NCI-H226 (cell line): ENCODE data around the gene TTC34.
A peak's percentile ranks its signal among the peaks of the same experiment; 100 is the strongest.

Experiments
- DNase-seq: peaks from one replicate; pipeline ENCODE4 v3.0.0-alpha.2; 2015

The TTC34 gene

DNA sequence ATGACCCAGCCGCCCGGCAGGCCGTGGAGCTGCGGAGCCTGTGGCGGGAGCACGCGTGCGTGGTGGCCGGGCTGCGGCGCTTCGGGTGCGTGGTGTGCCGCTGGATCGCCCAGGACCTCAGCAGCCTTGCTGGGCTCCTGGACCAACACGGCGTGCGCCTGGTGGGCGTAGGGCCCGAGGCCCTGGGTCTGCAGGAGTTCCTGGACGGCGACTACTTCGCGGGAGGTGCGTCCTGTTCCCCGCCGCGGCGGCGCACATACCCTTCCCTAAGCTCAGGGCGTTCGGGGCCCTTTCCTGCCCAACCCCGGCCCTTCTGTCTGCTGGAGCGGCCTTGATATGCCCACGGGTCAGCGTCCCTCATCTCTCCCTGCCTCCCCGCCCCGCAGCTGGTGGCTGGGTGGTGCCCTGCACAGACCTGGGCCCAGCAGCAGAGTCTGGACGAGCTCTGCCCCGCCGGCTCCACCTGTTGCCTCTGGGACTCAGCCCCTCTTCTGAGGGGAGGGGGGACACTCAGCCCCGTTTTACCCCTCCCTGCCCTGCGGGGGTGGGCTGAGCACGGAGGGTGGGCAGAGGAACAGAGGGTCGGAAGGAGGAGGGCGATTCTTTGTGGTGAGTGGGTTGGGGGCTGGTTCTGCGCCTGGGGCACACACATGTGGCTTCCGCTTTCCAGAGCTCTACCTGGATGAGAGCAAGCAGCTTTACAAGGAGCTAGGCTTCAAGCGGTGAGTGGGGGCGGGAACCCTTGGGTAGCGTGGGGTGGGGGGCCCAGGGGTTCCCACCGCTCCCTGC, 214.2 kb downstream of the TTC34 start:
- no peak for DNase-seq

GRCh38 chr1:2586154-2587070, 215.1 kb downstream of the TTC34 start, which contains the start of gene PRXL2B:
TSS of gene PRXL2B (plus strand) at chr1:2586777. CDS start at chr1:2586886, 109 bp downstream.
- DNase-seq = peak; percentile 96
